SK-N-SH (cell line): ENCODE results near the gene ZNF366. TPM values are rescaled to one million over a fixed set of nuclear protein-coding genes. Genes with fewer than 3 reads are reported as not detected.

Source experiments
- CTCF ChIA-PET: fragments of 300-600, 350-600 bp; formaldehyde crosslinking; extraction: SDS; loops from one replicate; lab custom pipeline; 2021; lab: Yijun Ruan, JAX
- POLR2A ChIA-PET: fragments of 350-600 bp; sonication (Branson Sonifier 250); formaldehyde crosslinking; extraction: SDS; loops from one replicate; lab custom pipeline; 2020; ENCODE audit warnings: antibody characterized with exemption, inconsistent platforms; lab: Yijun Ruan, JAX
- DNase-seq: peaks from one replicate; pipeline ENCODE4 v3.0.0; 2012
- H2AFZ ChIP-seq: fragments of 200-600 bp; sonication (generic); 2 replicates; pipeline ENCODE4 v1.8.1; 2016; ENCODE audit warnings: antibody characterized with exemption, mild to moderate bottlenecking, low read depth
- H3F3A ChIP-seq: fragments of 200-600 bp; sonication (generic); replicated peaks from 2 replicates; pipeline ENCODE3; 2016; ENCODE audit warnings: antibody characterized with exemption, mild to moderate bottlenecking; ENCODE audit not compliant: insufficient read depth
- H3K27ac ChIP-seq, 2 experiments: fragments of 200-500 bp in 1 of 2; fragments of 200-600 bp in 1 of 2; sonication (Bioruptor generic) in 1 of 2; sonication (generic), shearing (Covaris generic) in 1 of 2; 2 replicates each; pipeline versions ENCODE4 v1.5.1 to v1.6.1; 2014 to 2016; ENCODE audit warnings: low read depth in 2 of 2, inconsistent platforms in 1 of 2, low read length in 1 of 2, mild to moderate bottlenecking in 1 of 2, mixed read lengths in 1 of 2
- H3K27me3 ChIP-seq: fragments of 200-600 bp; sonication (generic), shearing (Covaris generic); 2 replicates; pipeline ENCODE4 v1.6.1; 2016; ENCODE audit warnings: mixed run types; ENCODE audit not compliant: insufficient read depth
- H3K36me3 ChIP-seq, 2 experiments: fragments of 200-500 bp in 1 of 2; fragments of 200-600 bp in 1 of 2; sonication (Bioruptor generic) in 1 of 2; sonication (generic) in 1 of 2; replicated peaks in 1 of 2; 2 replicates each; pipeline versions ENCODE3 to v1.5.1; 2014 to 2016; ENCODE audit warnings: low read length in 1 of 2, mild to moderate bottlenecking in 1 of 2; ENCODE audit not compliant: insufficient read depth in 2 of 2, control insufficient read depth in 1 of 2
- H3K4me1 ChIP-seq, 2 experiments: fragments of 200-500 bp in 1 of 2; fragments of 200-600 bp in 1 of 2; sonication (Bioruptor generic) in 1 of 2; sonication (generic), shearing (Covaris generic) in 1 of 2; 2 replicates each; pipeline versions ENCODE4 v1.5.1 to v1.6.1; 2014 to 2016; ENCODE audit warnings: low read depth in 1 of 2, low read length in 1 of 2, mixed run types in 1 of 2; ENCODE audit not compliant: insufficient read depth in 2 of 2, control insufficient read depth in 1 of 2
- H3K4me2 ChIP-seq: fragments of 200-600 bp; sonication (generic), shearing (Covaris generic); 2 replicates; pipeline ENCODE4 v1.6.1; 2017; ENCODE audit warnings: mixed run types
- H3K4me3 ChIP-seq, 2 experiments: fragments of 200-500 bp in 1 of 2; fragments of 200-600 bp in 1 of 2; sonication (Bioruptor generic) in 1 of 2; sonication (generic), shearing (Covaris generic) in 1 of 2; 2 replicates each; pipeline versions ENCODE4 v1.5.1 to v1.8.1; 2014 to 2016; ENCODE audit warnings: low read depth in 2 of 2, inconsistent platforms in 1 of 2, low read length in 1 of 2, mild to moderate bottlenecking in 1 of 2, mixed read lengths in 1 of 2, moderate library complexity in 1 of 2
- H3K79me2 ChIP-seq: fragments of 200-600 bp; sonication (generic); 2 replicates; pipeline ENCODE4 v1.8.1; 2017; ENCODE audit warnings: mild to moderate bottlenecking; ENCODE audit not compliant: insufficient read depth
- H3K9ac ChIP-seq: fragments of 200-600 bp; sonication (generic); 2 replicates; pipeline ENCODE4 v1.6.1; 2017; ENCODE audit warnings: mixed run types
- H3K9me2 ChIP-seq: fragments of 200-600 bp; sonication (generic); 2 replicates; pipeline ENCODE4 v1.6.1; 2017; ENCODE audit warnings: mixed run types
- H3K9me3 ChIP-seq: fragments of 200-600 bp; sonication (generic); 2 replicates; pipeline ENCODE4 v1.6.1; 2017; ENCODE audit warnings: mixed run types, mild to moderate bottlenecking, moderate library complexity
- H4K20me1 ChIP-seq: fragments of 200-600 bp; sonication (generic); 2 replicates; pipeline ENCODE4 v1.6.1; 2017; ENCODE audit warnings: mild to moderate bottlenecking, mixed run types; ENCODE audit not compliant: insufficient read depth
- ELF1 ChIP-seq: IDR thresholded peaks from 2 replicates; pipeline ENCODE4 v1.4.0; 2012
- EP300 ChIP-seq, 2 experiments: IDR thresholded peaks; 2 replicates each; pipeline versions ENCODE4 v1.4.0 to v1.6.1; 2012; ENCODE audit warnings: borderline replicate concordance in 1 of 2, low read depth in 1 of 2, low read length in 1 of 2
- EZH2phosphoT487 ChIP-seq: fragments of 200-600 bp; sonication (generic); IDR thresholded peaks from 2 replicates; pipeline ENCODE4 v1.6.1; 2017; ENCODE audit warnings: low read depth, mixed run types, mild to moderate bottlenecking, antibody characterized with exemption, moderate library complexity, borderline replicate concordance
- FOSL2 ChIP-seq: IDR thresholded peaks from 2 replicates; pipeline ENCODE4 v1.4.0; 2012; ENCODE audit warnings: low read depth, mild to moderate bottlenecking, moderate library complexity, borderline replicate concordance
- FOXM1 ChIP-seq: IDR thresholded peaks from 2 replicates; pipeline ENCODE4 v1.4.0; 2012; ENCODE audit warnings: low read depth, mild to moderate bottlenecking
- MEF2A ChIP-seq: IDR thresholded peaks from 2 replicates; pipeline ENCODE4 v1.4.0; 2012; ENCODE audit warnings: low read depth, borderline replicate concordance
- MXI1 ChIP-seq: IDR thresholded peaks from 2 replicates; pipeline ENCODE4 v1.6.1; 2012; ENCODE audit warnings: mild to moderate bottlenecking, low read depth, low read length, improper control_type of control experiment
- POLR2AphosphoS5 ChIP-seq: IDR thresholded peaks from 2 replicates; pipeline ENCODE4 v1.6.1; 2012; ENCODE audit warnings: low read depth, low read length
- RAD21 ChIP-seq: IDR thresholded peaks from 2 replicates; pipeline ENCODE4 v1.6.1; 2012; ENCODE audit warnings: mild to moderate bottlenecking, low read length
- RXRA ChIP-seq: IDR thresholded peaks from 2 replicates; pipeline ENCODE4 v1.4.0; 2012; ENCODE audit warnings: low read depth, mild to moderate bottlenecking, borderline replicate concordance
- SIN3A ChIP-seq: IDR thresholded peaks from 2 replicates; pipeline ENCODE4 v1.6.1; 2012; ENCODE audit warnings: low read depth, mild to moderate bottlenecking, low read length, moderate library complexity, borderline replicate concordance
- SMC3 ChIP-seq: IDR thresholded peaks from 2 replicates; pipeline ENCODE4 v1.6.1; 2012; ENCODE audit warnings: low read depth, low read length, improper control_type of control experiment
- TAF1 ChIP-seq: IDR thresholded peaks from 2 replicates; pipeline ENCODE4 v1.6.1; 2012; ENCODE audit warnings: low read depth, mild to moderate bottlenecking, low read length, moderate library complexity, borderline replicate concordance
- TEAD4 ChIP-seq: IDR thresholded peaks from 2 replicates; pipeline ENCODE4 v1.4.0; 2012; ENCODE audit warnings: mild to moderate bottlenecking, borderline replicate concordance; ENCODE audit not compliant: insufficient read depth
- WGBS: methylation state at CpG from one replicate; pipeline ENCODE4 v1.1.6; 2017; ENCODE audit warnings: low lambda C conversion rate; 5-methylcytosine and 5-hydroxymethylcytosine counted together
- polyA plus RNA-seq, 3 experiments: library from polyadenylated mRNA; depleted of rRNA; stranded (reverse); fragments of >200 nt; gene quantifications; 2 replicates each; pipeline ENCODE4 v1.2.3, GENCODE V29; 2012
- TF ChIP-seq, protein P1 (sequence below): IDR thresholded peaks from 2 replicates; pipeline ENCODE4 v1.4.0; 2012; ENCODE audit warnings: low read depth
- TF ChIP-seq, protein P2 (sequence below): fragments of 200-600 bp; sonication (generic); IDR thresholded peaks from 2 replicates; pipeline ENCODE4 v1.6.1; 2017; ENCODE audit warnings: antibody characterized with exemption, mild to moderate bottlenecking, moderate library complexity
- TF ChIP-seq, protein P3 (sequence below): IDR thresholded peaks from 2 replicates; pipeline ENCODE4 v1.6.1; 2012; ENCODE audit warnings: mild to moderate bottlenecking, low read depth, low read length, moderate library complexity
- TF ChIP-seq, protein P4 (sequence below): IDR thresholded peaks from 2 replicates; pipeline ENCODE4 v1.4.0; 2012; ENCODE audit warnings: low read depth, borderline replicate concordance

The ZNF366 gene
- polyA plus RNA-seq, 1 of the 3 experiments (the other 2 are of a cell fraction) = not detected

DNA sequence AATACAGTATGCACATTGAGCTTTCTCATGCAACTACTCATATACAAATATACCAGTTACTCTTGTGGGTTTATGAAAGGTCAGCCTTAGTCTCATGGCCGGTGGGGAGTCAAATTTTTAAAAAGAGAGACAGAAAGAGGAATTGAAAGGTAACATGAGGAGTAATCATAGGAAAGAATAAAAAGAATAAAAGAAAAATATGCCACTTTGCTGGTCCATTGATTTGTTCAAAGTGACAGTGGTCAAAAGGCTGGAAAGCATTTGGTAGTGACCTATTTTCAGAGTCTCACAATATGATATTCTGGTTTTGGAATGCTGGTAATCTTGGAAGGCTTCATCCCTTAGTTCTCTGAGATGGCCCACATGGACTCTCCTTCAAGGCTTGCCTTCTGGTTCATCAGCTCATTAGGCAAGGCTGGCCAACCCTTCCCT, 67.0 kb downstream of the ZNF366 start:
- peaks cover 5 to 7% of the 10 kb centered on the region in 2 experiments for H3K4me1 ChIP-seq
- TF ChIP-seq FOSL2 (no peak), ELF1 (no peak), EP300 (IDR thresholded peaks at IDR 0.05; ENCODE audit: borderline replicate concordance in 1 of 2, low read depth in 1 of 2, low read length in 1 of 2) (no peak), EZH2phosphoT487 (no peak), POLR2AphosphoS5 (no peak), MXI1 (no peak), MEF2A (no peak), TAF1 (no peak), FOXM1 (no peak), RXRA (no peak), RAD21 (no peak), SIN3A (no peak), SMC3 (no peak), TEAD4 (no peak)
- TF ChIP-seq, protein P1, sequence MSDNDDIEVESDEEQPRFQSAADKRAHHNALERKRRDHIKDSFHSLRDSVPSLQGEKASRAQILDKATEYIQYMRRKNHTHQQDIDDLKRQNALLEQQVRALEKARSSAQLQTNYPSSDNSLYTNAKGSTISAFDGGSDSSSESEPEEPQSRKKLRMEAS = no peak
- TF ChIP-seq, protein P2, sequence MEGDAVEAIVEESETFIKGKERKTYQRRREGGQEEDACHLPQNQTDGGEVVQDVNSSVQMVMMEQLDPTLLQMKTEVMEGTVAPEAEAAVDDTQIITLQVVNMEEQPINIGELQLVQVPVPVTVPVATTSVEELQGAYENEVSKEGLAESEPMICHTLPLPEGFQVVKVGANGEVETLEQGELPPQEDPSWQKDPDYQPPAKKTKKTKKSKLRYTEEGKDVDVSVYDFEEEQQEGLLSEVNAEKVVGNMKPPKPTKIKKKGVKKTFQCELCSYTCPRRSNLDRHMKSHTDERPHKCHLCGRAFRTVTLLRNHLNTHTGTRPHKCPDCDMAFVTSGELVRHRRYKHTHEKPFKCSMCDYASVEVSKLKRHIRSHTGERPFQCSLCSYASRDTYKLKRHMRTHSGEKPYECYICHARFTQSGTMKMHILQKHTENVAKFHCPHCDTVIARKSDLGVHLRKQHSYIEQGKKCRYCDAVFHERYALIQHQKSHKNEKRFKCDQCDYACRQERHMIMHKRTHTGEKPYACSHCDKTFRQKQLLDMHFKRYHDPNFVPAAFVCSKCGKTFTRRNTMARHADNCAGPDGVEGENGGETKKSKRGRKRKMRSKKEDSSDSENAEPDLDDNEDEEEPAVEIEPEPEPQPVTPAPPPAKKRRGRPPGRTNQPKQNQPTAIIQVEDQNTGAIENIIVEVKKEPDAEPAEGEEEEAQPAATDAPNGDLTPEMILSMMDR = no peak
- TF ChIP-seq, protein P3, sequence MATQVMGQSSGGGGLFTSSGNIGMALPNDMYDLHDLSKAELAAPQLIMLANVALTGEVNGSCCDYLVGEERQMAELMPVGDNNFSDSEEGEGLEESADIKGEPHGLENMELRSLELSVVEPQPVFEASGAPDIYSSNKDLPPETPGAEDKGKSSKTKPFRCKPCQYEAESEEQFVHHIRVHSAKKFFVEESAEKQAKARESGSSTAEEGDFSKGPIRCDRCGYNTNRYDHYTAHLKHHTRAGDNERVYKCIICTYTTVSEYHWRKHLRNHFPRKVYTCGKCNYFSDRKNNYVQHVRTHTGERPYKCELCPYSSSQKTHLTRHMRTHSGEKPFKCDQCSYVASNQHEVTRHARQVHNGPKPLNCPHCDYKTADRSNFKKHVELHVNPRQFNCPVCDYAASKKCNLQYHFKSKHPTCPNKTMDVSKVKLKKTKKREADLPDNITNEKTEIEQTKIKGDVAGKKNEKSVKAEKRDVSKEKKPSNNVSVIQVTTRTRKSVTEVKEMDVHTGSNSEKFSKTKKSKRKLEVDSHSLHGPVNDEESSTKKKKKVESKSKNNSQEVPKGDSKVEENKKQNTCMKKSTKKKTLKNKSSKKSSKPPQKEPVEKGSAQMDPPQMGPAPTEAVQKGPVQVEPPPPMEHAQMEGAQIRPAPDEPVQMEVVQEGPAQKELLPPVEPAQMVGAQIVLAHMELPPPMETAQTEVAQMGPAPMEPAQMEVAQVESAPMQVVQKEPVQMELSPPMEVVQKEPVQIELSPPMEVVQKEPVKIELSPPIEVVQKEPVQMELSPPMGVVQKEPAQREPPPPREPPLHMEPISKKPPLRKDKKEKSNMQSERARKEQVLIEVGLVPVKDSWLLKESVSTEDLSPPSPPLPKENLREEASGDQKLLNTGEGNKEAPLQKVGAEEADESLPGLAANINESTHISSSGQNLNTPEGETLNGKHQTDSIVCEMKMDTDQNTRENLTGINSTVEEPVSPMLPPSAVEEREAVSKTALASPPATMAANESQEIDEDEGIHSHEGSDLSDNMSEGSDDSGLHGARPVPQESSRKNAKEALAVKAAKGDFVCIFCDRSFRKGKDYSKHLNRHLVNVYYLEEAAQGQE = no peak
- TF ChIP-seq, protein P4, sequence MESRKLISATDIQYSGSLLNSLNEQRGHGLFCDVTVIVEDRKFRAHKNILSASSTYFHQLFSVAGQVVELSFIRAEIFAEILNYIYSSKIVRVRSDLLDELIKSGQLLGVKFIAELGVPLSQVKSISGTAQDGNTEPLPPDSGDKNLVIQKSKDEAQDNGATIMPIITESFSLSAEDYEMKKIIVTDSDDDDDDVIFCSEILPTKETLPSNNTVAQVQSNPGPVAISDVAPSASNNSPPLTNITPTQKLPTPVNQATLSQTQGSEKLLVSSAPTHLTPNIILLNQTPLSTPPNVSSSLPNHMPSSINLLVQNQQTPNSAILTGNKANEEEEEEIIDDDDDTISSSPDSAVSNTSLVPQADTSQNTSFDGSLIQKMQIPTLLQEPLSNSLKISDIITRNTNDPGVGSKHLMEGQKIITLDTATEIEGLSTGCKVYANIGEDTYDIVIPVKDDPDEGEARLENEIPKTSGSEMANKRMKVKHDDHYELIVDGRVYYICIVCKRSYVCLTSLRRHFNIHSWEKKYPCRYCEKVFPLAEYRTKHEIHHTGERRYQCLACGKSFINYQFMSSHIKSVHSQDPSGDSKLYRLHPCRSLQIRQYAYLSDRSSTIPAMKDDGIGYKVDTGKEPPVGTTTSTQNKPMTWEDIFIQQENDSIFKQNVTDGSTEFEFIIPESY = no peak
- H4K20me1 ChIP-seq = no peaks in the 10 kb centered on the region
- CTCF ChIA-PET = interaction anchor here (1.2 kb wide), 1 partner anchor 8 kb away, joined by 3 read pairs; no protein-coding TSS in a partner anchor
- peak overlapping the region; percentile 68 to 93; a peak in 2 of 4 replicates for H3K27ac ChIP-seq
- no peaks in the 10 kb centered on the region for H3K9me2 ChIP-seq
- no peaks in the 10 kb centered on the region for H3K36me3 ChIP-seq
- 88% methylated on average over 1 of the region's 1 CpG for WGBS
- H3K4me3 ChIP-seq = no peak overlapping the region
- no peak overlapping the region for H2AFZ ChIP-seq
- H3K9me3 ChIP-seq = no peaks in the 10 kb centered on the region
- DNase-seq = no peak
- H3K4me2 ChIP-seq = no peak overlapping the region
- no peaks in the 10 kb centered on the region for H3K79me2 ChIP-seq
- H3K27me3 ChIP-seq = no peaks in the 10 kb centered on the region
- H3K9ac ChIP-seq = no peak overlapping the region
- POLR2A ChIA-PET = no interaction called here
- peaks cover 19% of the 10 kb centered on the region for H3F3A ChIP-seq
